HG02678 (cell line): ENCODE measurements around the gene DCP1B.

Experiments
- ATAC-seq: cut with Tn5 transposase; IDR thresholded peaks from one replicate; pipeline ENCODE4 v1.9.1; 2021; ENCODE audit warnings: mild to moderate bottlenecking, moderate library complexity; ENCODE audit not compliant: unreplicated experiment

Gene DCP1B

GRCh38 chr12:1936406-1937320 lies 67.6 kb downstream of the DCP1B start:
- no peak for ATAC-seq

- ATAC-seq, result no peak
These were observed 68.4 kb downstream of the DCP1B start for GRCh38 chr12:1935700-1936378.

- no peak for ATAC-seq
These were observed 69.0 kb downstream of the DCP1B start for GRCh38 chr12:1935242-1935641.

GRCh38 chr12:1934831-1935230 lies 69.4 kb downstream of the DCP1B start:
- ATAC-seq, result no peak

GRCh38 chr12:1934068-1934467 lies 70.2 kb downstream of the DCP1B start:
- ATAC-seq, result no peak

GRCh38 chr12:1933342-1934051 lies 70.8 kb downstream of the DCP1B start:
- no peak for ATAC-seq

- no peak for ATAC-seq
These were observed 71.9 kb downstream of the DCP1B start for GRCh38 chr12:1932264-1932777.

GRCh38 chr12:1931642-1932041 lies 72.6 kb downstream of the DCP1B start:
- no peak for ATAC-seq

- no peak for ATAC-seq
These were observed 73.3 kb downstream of the DCP1B start for GRCh38 chr12:1930803-1931597.

GRCh38 chr12:1929985-1930802 lies 74.1 kb downstream of the DCP1B start:
- no peak for ATAC-seq

- ATAC-seq, result no peak
These were observed 74.8 kb downstream of the DCP1B start for GRCh38 chr12:1929241-1929984.

GRCh38 chr12:1928439-1929121 lies 75.7 kb downstream of the DCP1B start:
- ATAC-seq, result no peak

- no peak for ATAC-seq
These were observed 76.4 kb downstream of the DCP1B start for GRCh38 chr12:1927751-1928351.

- ATAC-seq, result no peak
These were observed 77.1 kb downstream of the DCP1B start for GRCh38 chr12:1927051-1927680.

GRCh38 chr12:1926251-1926657 lies 78.0 kb downstream of the DCP1B start:
- ATAC-seq, result no peak

- ATAC-seq, result no peak
These were observed 78.6 kb downstream of the DCP1B start for GRCh38 chr12:1925684-1926006.

- ATAC-seq, result no peak
These were observed 79.1 kb downstream of the DCP1B start for GRCh38 chr12:1924996-1925683.
